Measurements from ENCODE around the gene NEU4. TPM values are rescaled to one million over a fixed set of nuclear protein-coding genes. Genes with fewer than 3 reads are reported as not detected.

The NEU4 gene
- total RNA-seq, 1 donor from 2014 or later: not detected

- no peak overlapping the region for H3K27ac Mint-ChIP-seq (ENCODE audit: unreplicated experiment)
- TF ChIP-seq CTCF (IDR thresholded peaks at IDR 0.05): no peak
- H3K9me3 Mint-ChIP-seq (ENCODE audit: unreplicated experiment): no peaks in the 10 kb centered on the region
- H3K4me1 Mint-ChIP-seq (ENCODE audit: unreplicated experiment): peaks cover 11% of the 10 kb centered on the region
- no peaks in the 10 kb centered on the region for H3K36me3 Mint-ChIP-seq (ENCODE audit: unreplicated experiment)
- H3K27me3 Mint-ChIP-seq (ENCODE audit: unreplicated experiment): peaks cover 29% of the 10 kb centered on the region
- H3K4me3 Mint-ChIP-seq (ENCODE audit: unreplicated experiment): no peak overlapping the region
- DNase-seq (ENCODE audit: extremely low spot score, unreplicated experiment): no peak
Observed at GRCh38 chr2:241843321-241844065, 34.5 kb downstream of the NEU4 start.

GRCh38 chr2:241844066-241844728 is 35.2 kb downstream of the NEU4 start:
- H3K4me1 Mint-ChIP-seq (ENCODE audit: unreplicated experiment): peaks cover 11% of the 10 kb centered on the region
- TF ChIP-seq CTCF (IDR thresholded peaks at IDR 0.05): no peak
- H3K36me3 Mint-ChIP-seq (ENCODE audit: unreplicated experiment): no peaks in the 10 kb centered on the region
- peaks cover 30% of the 10 kb centered on the region for H3K27me3 Mint-ChIP-seq (ENCODE audit: unreplicated experiment)
- no peak for DNase-seq (ENCODE audit: extremely low spot score, unreplicated experiment)
- no peak overlapping the region for H3K27ac Mint-ChIP-seq (ENCODE audit: unreplicated experiment)
- peak overlapping the region; percentile 53 for H3K4me3 Mint-ChIP-seq (ENCODE audit: unreplicated experiment)
- H3K9me3 Mint-ChIP-seq (ENCODE audit: unreplicated experiment): no peaks in the 10 kb centered on the region

GRCh38 chr2:241844831-241845578 is 36.0 kb downstream of the NEU4 start:
- DNase-seq (ENCODE audit: extremely low spot score, unreplicated experiment): no peak
- H3K36me3 Mint-ChIP-seq (ENCODE audit: unreplicated experiment): no peaks in the 10 kb centered on the region
- no peak overlapping the region for H3K27ac Mint-ChIP-seq (ENCODE audit: unreplicated experiment)
- H3K4me1 Mint-ChIP-seq (ENCODE audit: unreplicated experiment): peaks cover 11% of the 10 kb centered on the region
- H3K4me3 Mint-ChIP-seq (ENCODE audit: unreplicated experiment): peak overlapping the region; percentile 35
- H3K27me3 Mint-ChIP-seq (ENCODE audit: unreplicated experiment): peaks cover 26% of the 10 kb centered on the region
- TF ChIP-seq CTCF (IDR thresholded peaks at IDR 0.05): no peak
- no peaks in the 10 kb centered on the region for H3K9me3 Mint-ChIP-seq (ENCODE audit: unreplicated experiment)

- Mint-ChIP-seq H3K36me3 (ENCODE audit: unreplicated experiment) (no peaks in the 10 kb centered on the region), H3K27me3 (ENCODE audit: unreplicated experiment) (peaks cover 23% of the 10 kb centered on the region), H3K27ac (ENCODE audit: unreplicated experiment) (no peak overlapping the region), H3K4me3 (ENCODE audit: unreplicated experiment) (no peak overlapping the region), H3K4me1 (ENCODE audit: unreplicated experiment) (peaks cover 11% of the 10 kb centered on the region), H3K9me3 (ENCODE audit: unreplicated experiment) (no peaks in the 10 kb centered on the region)
- no peak for TF ChIP-seq CTCF (IDR thresholded peaks at IDR 0.05)
- DNase-seq (ENCODE audit: extremely low spot score, unreplicated experiment): no peak
Observed at GRCh38 chr2:241846406-241846805, 37.4 kb downstream of the NEU4 start.
